Parathyroid adenoma (tissue), 2 donors: ENCODE results near the gene DCST1.

ENCODE experiments used
- H2AFZ ChIP-seq: fragments of 300-600 bp; sonication (generic); one replicate; pipeline ENCODE4 v1.7.0; 2017; ENCODE audit warnings: antibody characterized with exemption, mild to moderate bottlenecking
- H3K27ac ChIP-seq: fragments of 300-600 bp; sonication (generic); one replicate; pipeline ENCODE4 v1.7.0; 2017
- H3K27me3 ChIP-seq: fragments of 300-600 bp; sonication (generic); one replicate; pipeline ENCODE4 v1.7.0; 2017; ENCODE audit warnings: low read length; ENCODE audit not compliant: control insufficient read depth, insufficient read depth
- H3K36me3 ChIP-seq: fragments of 300-600 bp; sonication (generic); one replicate; pipeline ENCODE4 v1.7.0; 2017; ENCODE audit warnings: low read length; ENCODE audit not compliant: control insufficient read depth, insufficient read depth
- H3K4me1 ChIP-seq: fragments of 300-600 bp; sonication (generic); one replicate; pipeline ENCODE4 v1.7.0; 2017; ENCODE audit warnings: control low read depth
- H3K4me2 ChIP-seq: fragments of 300-600 bp; sonication (generic); one replicate; pipeline ENCODE4 v1.7.0; 2017; ENCODE audit warnings: low read length
- H3K4me3 ChIP-seq: fragments of 300-600 bp; sonication (generic); one replicate; pipeline ENCODE4 v1.7.0; 2017; ENCODE audit warnings: low read depth, low read length
- H3K79me2 ChIP-seq: fragments of 300-600 bp; sonication (generic); one replicate; pipeline ENCODE4 v1.7.0; 2017; ENCODE audit warnings: control low read depth
- H3K9ac ChIP-seq: fragments of 300-600 bp; sonication (generic); one replicate; pipeline ENCODE4 v1.7.0; 2017; ENCODE audit warnings: mild to moderate bottlenecking
- H3K9me3 ChIP-seq: fragments of 300-600 bp; sonication (generic); one replicate; pipeline ENCODE4 v1.7.0; 2017; ENCODE audit warnings: low read length; ENCODE audit not compliant: control insufficient read depth
- TF ChIP-seq, protein P1 (sequence below): fragments of 300-600 bp; sonication (generic); IDR thresholded peaks from one replicate; pipeline ENCODE4 v1.7.0; 2017; ENCODE audit warnings: antibody characterized with exemption, mild to moderate bottlenecking
- donor health status: primary hyperparathyroidism.

DCST1 gene

DNA sequence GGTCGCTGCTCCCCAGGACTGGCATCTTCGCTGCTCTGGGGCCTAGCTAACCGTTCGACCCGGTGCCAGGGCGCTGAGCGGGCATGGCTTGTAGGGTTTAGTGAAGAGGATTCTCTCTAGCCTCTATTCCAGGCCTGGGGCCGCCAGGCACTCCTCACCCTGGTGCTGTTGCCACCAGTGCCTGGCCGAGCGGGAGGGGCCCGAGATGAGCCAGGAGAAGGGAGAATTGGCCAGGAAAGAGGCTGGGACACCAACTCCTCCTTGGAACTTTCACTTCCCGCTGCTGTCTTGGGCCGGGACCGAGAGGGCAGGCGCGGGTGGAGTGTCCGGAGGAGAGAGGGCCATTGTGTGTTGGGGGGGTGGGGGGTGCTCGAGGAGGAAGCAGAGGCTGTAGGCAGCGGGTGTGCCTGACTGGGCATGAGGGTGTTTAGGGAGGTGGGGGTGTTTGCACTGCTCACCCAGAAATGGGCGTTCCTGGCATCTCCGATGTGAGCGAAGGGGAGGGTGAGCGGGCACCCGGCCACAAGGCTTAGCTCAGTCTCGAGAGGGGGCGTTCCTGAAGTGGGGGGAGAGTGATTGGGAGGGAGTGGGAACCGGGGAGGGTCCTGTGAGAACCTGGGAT, 18.3 kb downstream of the DCST1 start:
- H2AFZ ChIP-seq: peak overlapping the region; percentile 68
- no peaks in the 10 kb centered on the region for H3K4me1 ChIP-seq
- H3K36me3 ChIP-seq: no peaks in the 10 kb centered on the region
- peak overlapping the region; percentile 19 for H3K9ac ChIP-seq
- H3K9me3 ChIP-seq: no peaks in the 10 kb centered on the region
- H3K4me3 ChIP-seq: peak overlapping the region; percentile 82
- TF ChIP-seq, protein P1, sequence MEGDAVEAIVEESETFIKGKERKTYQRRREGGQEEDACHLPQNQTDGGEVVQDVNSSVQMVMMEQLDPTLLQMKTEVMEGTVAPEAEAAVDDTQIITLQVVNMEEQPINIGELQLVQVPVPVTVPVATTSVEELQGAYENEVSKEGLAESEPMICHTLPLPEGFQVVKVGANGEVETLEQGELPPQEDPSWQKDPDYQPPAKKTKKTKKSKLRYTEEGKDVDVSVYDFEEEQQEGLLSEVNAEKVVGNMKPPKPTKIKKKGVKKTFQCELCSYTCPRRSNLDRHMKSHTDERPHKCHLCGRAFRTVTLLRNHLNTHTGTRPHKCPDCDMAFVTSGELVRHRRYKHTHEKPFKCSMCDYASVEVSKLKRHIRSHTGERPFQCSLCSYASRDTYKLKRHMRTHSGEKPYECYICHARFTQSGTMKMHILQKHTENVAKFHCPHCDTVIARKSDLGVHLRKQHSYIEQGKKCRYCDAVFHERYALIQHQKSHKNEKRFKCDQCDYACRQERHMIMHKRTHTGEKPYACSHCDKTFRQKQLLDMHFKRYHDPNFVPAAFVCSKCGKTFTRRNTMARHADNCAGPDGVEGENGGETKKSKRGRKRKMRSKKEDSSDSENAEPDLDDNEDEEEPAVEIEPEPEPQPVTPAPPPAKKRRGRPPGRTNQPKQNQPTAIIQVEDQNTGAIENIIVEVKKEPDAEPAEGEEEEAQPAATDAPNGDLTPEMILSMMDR: no peak
- peak overlapping the region; percentile 66 for H3K27ac ChIP-seq
- peak overlapping the region; percentile 97 for H3K4me2 ChIP-seq
- H3K27me3 ChIP-seq: no peaks in the 10 kb centered on the region
- H3K79me2 ChIP-seq: no peaks in the 10 kb centered on the region

DNA sequence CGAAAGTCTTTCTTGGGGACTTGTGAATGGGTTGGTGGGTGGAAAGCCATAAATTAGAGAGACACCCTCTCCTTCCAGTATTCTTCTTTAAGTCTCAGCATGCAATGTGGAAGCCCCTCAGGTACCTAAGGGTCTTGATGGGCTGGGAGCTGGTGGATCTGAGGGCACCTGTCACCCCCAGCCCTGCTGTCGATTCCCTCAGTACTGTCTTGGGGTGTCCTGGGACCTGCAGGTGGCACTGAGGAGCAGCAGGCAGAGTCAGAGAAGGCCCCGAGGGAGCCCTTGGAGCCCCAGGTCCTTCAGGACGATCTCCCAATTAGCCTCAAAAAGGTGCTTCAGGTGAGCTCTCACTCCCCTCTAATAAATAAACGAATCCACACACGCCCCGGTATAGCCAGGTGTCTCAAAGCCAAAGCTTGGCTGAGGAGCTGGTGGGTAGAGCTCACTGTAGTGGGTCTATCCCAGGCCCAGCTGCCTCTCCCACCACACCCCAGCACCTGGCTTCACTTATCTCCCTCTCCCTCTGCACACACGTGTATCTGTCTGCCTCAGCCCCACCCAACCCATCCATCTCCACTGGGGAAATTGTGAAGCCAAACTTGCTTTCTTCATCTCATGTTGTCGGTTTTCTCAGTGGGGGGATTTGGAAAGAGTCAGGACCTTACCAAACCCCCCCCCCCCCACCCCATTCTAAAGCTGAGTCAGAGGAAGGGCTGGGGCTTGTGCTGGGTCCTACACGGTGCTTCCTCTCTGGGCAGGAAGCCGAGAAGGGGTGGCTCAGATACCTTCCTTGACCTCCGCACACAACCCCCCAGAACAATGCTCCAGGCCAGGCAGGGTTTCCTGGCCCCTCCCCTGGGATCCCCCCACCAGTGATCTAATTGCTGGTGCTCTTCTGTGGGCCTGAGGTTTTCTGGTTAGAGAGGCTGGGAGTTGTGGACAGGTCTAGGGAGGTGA, 19.1 kb downstream of the DCST1 start:
- H3K4me3 ChIP-seq: peak overlapping the region; percentile 82
- TF ChIP-seq, protein P1: no peak
- no peak overlapping the region for H2AFZ ChIP-seq
- no peaks in the 10 kb centered on the region for H3K9me3 ChIP-seq
- no peak overlapping the region for H3K9ac ChIP-seq
- no peaks in the 10 kb centered on the region for H3K27me3 ChIP-seq
- H3K4me1 ChIP-seq: no peaks in the 10 kb centered on the region
- H3K36me3 ChIP-seq: no peaks in the 10 kb centered on the region
- no peaks in the 10 kb centered on the region for H3K79me2 ChIP-seq
- H3K27ac ChIP-seq: peak overlapping the region; percentile 64
- H3K4me2 ChIP-seq: peak overlapping the region; percentile 97

DNA sequence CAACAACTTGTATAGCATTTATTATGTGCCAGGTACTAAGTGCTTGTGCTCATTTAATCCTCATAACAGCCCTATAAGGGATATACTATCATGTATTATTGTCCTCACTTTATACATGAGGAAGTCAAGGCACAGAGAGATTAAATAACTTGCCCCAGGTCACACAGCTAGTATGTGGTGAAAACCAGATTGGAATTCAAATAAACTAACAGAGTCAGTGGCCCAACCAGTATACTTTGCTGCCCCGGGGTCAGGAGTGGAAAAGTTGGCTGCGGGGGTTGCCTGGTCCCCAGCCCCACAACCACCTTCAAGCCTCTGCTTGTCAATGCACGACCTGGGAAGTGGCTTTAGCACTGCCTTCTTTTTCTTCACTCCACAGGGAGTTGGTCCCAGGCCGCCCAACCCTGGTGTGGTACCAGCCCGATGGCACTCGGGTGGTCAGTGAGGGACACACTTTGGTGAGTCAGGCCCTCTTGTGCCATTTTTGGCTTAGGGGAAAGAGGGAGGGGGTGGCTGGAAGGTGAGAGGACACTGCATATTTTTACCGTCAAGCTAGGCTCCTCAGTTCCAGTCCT, 20.0 kb downstream of the DCST1 start:
- Histone ChIP-seq H3K27me3 (no peaks in the 10 kb centered on the region), H3K4me3 (no peak overlapping the region), H3K36me3 (no peaks in the 10 kb centered on the region), H3K4me2 (no peak overlapping the region), H3K27ac (no peak overlapping the region), H3K9me3 (no peaks in the 10 kb centered on the region), H3K9ac (no peak overlapping the region), H3K79me2 (no peaks in the 10 kb centered on the region), H3K4me1 (no peaks in the 10 kb centered on the region), H2AFZ (no peak overlapping the region)
- TF ChIP-seq, protein P1: no peak

DNA sequence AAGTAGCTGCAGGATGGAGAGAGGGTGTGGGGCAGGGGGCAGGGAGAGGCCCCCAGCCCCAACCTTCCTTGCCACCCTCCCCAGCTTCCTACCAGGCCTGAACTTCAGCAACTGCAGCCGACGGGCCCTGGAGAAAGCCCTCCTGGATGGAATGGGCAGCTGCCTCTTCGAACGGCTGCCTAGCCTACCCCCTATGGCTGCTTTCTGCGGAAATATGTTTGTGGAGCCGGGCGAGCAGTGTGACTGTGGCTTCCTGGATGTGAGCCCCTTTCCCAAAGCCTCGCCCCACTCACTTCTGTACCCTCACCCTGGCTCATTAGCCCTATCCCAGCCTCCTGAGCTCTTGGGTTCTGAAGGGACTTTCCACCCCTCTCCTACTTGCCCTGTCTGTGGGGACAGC, 23.5 kb downstream of the DCST1 start:
- no peak overlapping the region for H3K4me2 ChIP-seq
- H3K9ac ChIP-seq: no peak overlapping the region
- H3K36me3 ChIP-seq: no peaks in the 10 kb centered on the region
- no peaks in the 10 kb centered on the region for H3K27me3 ChIP-seq
- TF ChIP-seq, protein P1: no peak
- no peak overlapping the region for H2AFZ ChIP-seq
- no peaks in the 10 kb centered on the region for H3K79me2 ChIP-seq
- H3K9me3 ChIP-seq: no peaks in the 10 kb centered on the region
- H3K4me3 ChIP-seq: no peak overlapping the region
- no peak overlapping the region for H3K27ac ChIP-seq
- H3K4me1 ChIP-seq: peaks cover 2% of the 10 kb centered on the region
